ENCODE measurements around the gene PEG3.

DNA sequence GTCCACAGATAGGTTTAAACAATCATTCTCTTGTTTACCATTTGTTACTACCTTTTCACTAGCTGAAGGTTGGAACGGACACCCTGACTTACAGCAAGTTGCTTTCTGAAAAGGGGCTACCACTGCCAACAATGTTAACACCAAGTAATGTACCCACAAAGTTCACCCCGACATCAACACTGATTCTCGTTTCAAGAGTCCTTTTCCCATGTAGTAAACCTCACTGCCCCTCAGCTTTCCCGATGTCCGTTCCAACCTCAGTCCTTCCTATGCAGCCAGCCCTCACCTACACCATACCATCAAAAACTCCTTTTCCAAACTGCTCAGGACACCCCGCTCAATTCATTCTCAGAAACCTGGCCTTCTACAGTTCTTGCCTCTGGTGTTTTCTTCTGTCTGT, 29.0 kb downstream of the PEG3 start:
- TF ChIP-seq, protein P1, sequence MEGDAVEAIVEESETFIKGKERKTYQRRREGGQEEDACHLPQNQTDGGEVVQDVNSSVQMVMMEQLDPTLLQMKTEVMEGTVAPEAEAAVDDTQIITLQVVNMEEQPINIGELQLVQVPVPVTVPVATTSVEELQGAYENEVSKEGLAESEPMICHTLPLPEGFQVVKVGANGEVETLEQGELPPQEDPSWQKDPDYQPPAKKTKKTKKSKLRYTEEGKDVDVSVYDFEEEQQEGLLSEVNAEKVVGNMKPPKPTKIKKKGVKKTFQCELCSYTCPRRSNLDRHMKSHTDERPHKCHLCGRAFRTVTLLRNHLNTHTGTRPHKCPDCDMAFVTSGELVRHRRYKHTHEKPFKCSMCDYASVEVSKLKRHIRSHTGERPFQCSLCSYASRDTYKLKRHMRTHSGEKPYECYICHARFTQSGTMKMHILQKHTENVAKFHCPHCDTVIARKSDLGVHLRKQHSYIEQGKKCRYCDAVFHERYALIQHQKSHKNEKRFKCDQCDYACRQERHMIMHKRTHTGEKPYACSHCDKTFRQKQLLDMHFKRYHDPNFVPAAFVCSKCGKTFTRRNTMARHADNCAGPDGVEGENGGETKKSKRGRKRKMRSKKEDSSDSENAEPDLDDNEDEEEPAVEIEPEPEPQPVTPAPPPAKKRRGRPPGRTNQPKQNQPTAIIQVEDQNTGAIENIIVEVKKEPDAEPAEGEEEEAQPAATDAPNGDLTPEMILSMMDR (IDR thresholded peaks at IDR 0.05; ENCODE audit: poor library complexity), result no peak
- TF ChIP-seq EZH2 (IDR thresholded peaks at IDR 0.05; ENCODE audit: borderline replicate concordance), result no peak
